CD4-positive, alpha-beta T cell treated with Interferon alpha-2 for 1 hour (primary cell): ENCODE measurements around the gene ARHGAP32.

Experiments
- DNase-seq, 2 donors: peaks; one replicate each; pipeline ENCODE4 v3.0.0-alpha.2; 2020 to 2022

Gene ARHGAP32

GRCh38 chr11:128948583-128948982, 243.5 kb downstream of the ARHGAP32 start:
- no peak for DNase-seq

GRCh38 chr11:128947773-128948172, 244.4 kb downstream of the ARHGAP32 start:
- no peak for DNase-seq

GRCh38 chr11:128946648-128947047, 245.5 kb downstream of the ARHGAP32 start:
- DNase-seq: no peak

- no peak for DNase-seq
Measured at GRCh38 chr11:128943428-128943976, 248.6 kb downstream of the ARHGAP32 start.

GRCh38 chr11:128942817-128943427, 249.2 kb downstream of the ARHGAP32 start, which contains the start of gene TP53AIP1:
TSS of gene TP53AIP1 (minus strand) at chr11:128942871. CDS start at chr11:128937818, 5,053 bp downstream.
- DNase-seq: no peak

- DNase-seq: no peak
Measured at GRCh38 chr11:128942272-128942612, 249.9 kb downstream of the ARHGAP32 start.

- no peak for DNase-seq
Measured at GRCh38 chr11:128941573-128942271, 250.4 kb downstream of the ARHGAP32 start.

GRCh38 chr11:128941110-128941509, 251.0 kb downstream of the ARHGAP32 start:
- DNase-seq: no peak

- no peak for DNase-seq
Measured at GRCh38 chr11:128940603-128941002, 251.5 kb downstream of the ARHGAP32 start.

GRCh38 chr11:128940156-128940555, 252.0 kb downstream of the ARHGAP32 start:
- DNase-seq: no peak

GRCh38 chr11:128939591-128939990, 252.5 kb downstream of the ARHGAP32 start:
- no peak for DNase-seq

- no peak for DNase-seq
Measured at GRCh38 chr11:128938156-128938885, 253.8 kb downstream of the ARHGAP32 start.

- no peak for DNase-seq
Measured at GRCh38 chr11:128937480-128937879, 254.6 kb downstream of the ARHGAP32 start.

GRCh38 chr11:128936606-128937251, 255.4 kb downstream of the ARHGAP32 start:
- no peak for DNase-seq

GRCh38 chr11:128934926-128935325, 257.2 kb downstream of the ARHGAP32 start:
- DNase-seq: no peak

- no peak for DNase-seq
Measured at GRCh38 chr11:128934351-128934750, 257.8 kb downstream of the ARHGAP32 start.

- no peak for DNase-seq
Measured at GRCh38 chr11:128933481-128934178, 258.5 kb downstream of the ARHGAP32 start.

GRCh38 chr11:128931668-128932067, 260.5 kb downstream of the ARHGAP32 start:
- no peak for DNase-seq

GRCh38 chr11:128931066-128931465, 261.1 kb downstream of the ARHGAP32 start:
- no peak for DNase-seq

- DNase-seq: no peak
Measured at GRCh38 chr11:128929991-128930390, 262.1 kb downstream of the ARHGAP32 start.

- no peak for DNase-seq
Measured at GRCh38 chr11:128929468-128929867, 262.7 kb downstream of the ARHGAP32 start.

GRCh38 chr11:128928400-128928799, 263.7 kb downstream of the ARHGAP32 start:
- peak; percentile 23 to 29 for DNase-seq
